Caki2 (cell line): ENCODE results near the gene BBOX1. TPM values are rescaled to one million over a fixed set of nuclear protein-coding genes. Genes with fewer than 3 reads are reported as not detected.
"Not testable (repeated sequence)": the region's sequence is repeated elsewhere in the genome, so short reads cannot be mapped to it uniquely, and the experiment has no call there.

Experiments used
- DNase-seq: peaks from one replicate; pipeline ENCODE4 v3.0.0-alpha.2; 2015; ENCODE audit warnings: low read depth
- in situ Hi-C: cut with HindIII; loops from 2 replicates; pipeline ENCODE4 v1.10.0; 2016; ENCODE audit warnings: low sequenced_read_pairs, low pct_unique_long_range_greater_than_20kb, mixed read lengths
- total RNA-seq: library from RNA; depleted of rRNA; stranded (reverse); fragments of >200 nt; shearing (Covaris generic); gene quantifications from 2 replicates; pipeline ENCODE4 v1.2.3, GENCODE V29; 2014; ENCODE audit warnings: low replicate concordance

The BBOX1 gene
- total RNA-seq, 1 experiment from 2014 or later = not detected

DNA sequence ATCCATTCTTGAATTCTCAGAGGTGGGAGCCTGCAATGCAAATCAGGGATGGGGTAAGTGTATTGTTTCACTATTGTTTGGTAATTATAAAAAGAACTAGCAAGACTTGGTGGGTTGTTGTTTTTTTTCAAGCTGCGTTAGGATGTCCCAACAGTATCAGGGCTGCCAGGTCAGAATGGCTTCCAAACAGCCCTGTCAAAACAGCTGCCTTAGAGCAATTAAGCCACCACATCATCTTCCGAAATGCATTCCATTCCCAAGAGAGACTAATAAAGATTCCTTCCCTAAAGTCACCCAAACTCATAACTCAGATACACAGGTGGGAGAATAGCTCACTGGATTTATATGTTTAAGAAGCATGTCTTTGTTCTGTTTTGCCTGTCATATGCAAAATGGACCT, 23.5 kb downstream of the BBOX1 start:
- no peak for DNase-seq
- in situ Hi-C loops = no loop called here

DNA sequence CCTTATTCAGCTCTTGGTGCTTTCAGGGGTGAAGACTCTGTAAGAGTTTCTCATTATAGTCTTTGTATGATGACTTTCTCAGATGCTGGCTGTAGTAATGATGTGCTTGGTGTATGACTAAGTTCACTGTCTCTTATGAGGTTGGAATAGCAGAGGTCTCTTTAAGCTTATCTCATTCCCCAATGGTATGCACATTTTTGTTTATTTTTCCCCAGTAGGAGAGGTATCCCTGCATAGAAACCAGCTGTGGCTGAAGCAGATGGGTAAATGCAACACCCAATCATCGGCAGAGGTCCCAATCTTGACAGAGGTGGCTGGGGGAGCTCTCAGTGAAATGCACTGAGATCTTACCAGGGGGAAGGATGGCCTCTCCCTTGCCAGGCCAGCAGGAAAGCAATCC, 34.6 kb downstream of the BBOX1 start:
- in situ Hi-C loops = no loop called here
- no peak for DNase-seq

- DNase-seq = no peak
- in situ Hi-C loops = no loop called here
Observed at GRCh38 chr11:27075655-27076054, 35.0 kb downstream of the BBOX1 start.

DNA sequence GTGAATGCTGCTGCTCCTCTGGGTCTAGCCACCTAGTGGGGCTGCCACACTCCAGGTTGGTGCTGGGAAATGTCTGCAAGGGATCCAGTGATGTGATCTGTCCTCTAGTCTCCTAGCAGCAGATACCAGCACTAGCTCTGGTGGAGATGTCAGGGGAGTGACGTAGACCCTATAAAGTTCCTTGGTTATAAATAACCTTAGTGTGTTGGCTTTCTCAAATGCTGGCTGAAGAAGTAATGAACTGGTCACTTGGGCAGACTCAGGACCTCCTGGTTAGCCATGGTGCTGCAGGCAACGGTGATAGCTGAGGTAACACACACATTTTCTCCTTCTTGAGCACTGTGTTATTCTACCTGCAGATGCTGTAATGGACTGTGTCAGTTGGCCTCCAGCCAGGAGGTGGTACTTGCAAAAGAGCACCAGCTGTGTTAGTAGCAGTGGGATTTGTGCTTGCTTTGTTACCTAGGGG, 35.5 kb downstream of the BBOX1 start:
- in situ Hi-C loops = no loop called here
- no peak for DNase-seq

- in situ Hi-C loops = no loop called here
- DNase-seq = no peak
Observed at GRCh38 chr11:27081056-27081455, 40.4 kb downstream of the BBOX1 start.

GRCh38 chr11:27083241-27083640, 42.6 kb downstream of the BBOX1 start:
- no peak for DNase-seq
- in situ Hi-C loops = no loop called here

DNA sequence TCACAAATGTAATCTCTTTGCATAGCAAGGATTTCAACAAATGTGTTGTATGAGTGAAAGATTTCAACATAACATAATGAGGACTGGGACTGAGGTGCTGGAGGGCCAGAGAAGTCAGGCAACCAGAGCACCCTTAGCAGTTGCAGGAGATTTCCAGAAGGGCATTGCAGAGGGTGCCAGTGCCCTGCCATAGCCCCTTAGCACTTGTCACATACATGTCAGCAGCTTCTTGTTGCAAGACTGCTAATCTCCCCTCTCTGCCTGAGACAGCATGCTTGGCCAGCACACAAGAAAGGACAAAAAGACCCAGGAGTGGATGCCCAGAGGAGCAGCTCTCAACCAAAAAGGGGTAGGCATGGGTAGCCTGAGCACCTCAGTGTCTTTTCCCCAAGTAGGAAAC, 43.2 kb downstream of the BBOX1 start:
- no peak for DNase-seq
- in situ Hi-C loops = no loop called here

DNA sequence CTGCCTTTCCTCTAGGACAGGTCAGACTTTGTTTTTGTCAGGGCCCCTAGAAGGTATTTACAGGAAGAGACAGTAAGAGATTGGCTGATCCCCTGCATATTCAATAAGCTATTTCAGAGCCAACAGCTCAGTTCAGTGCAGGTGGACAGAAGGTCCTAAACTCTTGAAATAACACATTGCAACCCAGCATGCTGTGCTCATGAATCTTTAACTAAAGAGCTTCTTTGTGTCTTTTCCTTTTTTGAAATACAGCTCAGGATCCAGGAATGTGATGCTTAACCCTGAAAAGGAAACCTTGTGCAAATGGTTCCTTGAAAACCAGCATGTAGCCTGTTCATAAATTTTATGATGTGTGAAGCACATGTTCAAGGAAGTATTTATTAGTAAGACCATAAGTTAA, 43.9 kb downstream of the BBOX1 start:
- in situ Hi-C loops = no loop called here
- no peak for DNase-seq

DNA sequence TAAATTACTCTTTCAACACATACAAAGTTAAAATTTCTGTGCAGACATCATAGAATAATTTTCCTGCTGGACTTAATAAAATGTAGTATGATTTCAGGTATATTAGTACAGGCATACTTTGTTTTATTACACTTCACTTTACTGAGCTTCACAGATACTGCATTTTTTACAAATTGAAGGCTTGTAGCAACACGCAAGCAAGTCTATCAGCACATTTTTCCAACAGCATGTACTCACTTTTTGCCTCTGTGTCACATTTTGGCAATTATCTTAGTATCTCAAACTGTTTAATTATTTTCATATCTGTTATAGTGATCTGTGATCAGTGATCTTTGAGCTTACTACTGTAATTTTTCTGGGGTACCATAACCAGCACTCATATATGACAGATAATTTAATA, 44.5 kb downstream of the BBOX1 start:
- DNase-seq = no peak
- in situ Hi-C loops = no loop called here

GRCh38 chr11:27085605-27086004, 45.0 kb downstream of the BBOX1 start:
- in situ Hi-C loops = no loop called here
- no peak for DNase-seq

- in situ Hi-C loops = no loop called here
- no peak for DNase-seq
Observed at GRCh38 chr11:27087432-27087831, 46.8 kb downstream of the BBOX1 start.

DNA sequence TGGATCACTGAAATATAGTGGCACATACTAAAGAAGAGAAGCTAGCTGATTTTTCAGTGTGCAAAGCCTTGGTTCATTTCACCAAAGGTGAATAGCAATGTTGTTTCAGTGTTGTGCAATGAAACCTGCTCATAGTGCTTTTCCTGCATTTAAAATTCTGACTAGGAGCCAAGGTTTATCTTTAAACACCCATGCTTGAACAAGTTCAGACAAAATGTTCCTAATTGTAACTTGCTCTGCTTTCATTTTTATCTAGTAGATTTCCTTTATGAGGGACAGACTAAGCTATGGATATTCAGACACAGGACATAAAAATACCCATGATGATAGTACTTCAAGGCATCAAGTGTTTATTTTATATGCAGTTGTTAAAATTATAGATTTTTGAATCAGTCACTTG, 47.7 kb downstream of the BBOX1 start:
- no peak for DNase-seq
- in situ Hi-C loops = no loop called here

DNA sequence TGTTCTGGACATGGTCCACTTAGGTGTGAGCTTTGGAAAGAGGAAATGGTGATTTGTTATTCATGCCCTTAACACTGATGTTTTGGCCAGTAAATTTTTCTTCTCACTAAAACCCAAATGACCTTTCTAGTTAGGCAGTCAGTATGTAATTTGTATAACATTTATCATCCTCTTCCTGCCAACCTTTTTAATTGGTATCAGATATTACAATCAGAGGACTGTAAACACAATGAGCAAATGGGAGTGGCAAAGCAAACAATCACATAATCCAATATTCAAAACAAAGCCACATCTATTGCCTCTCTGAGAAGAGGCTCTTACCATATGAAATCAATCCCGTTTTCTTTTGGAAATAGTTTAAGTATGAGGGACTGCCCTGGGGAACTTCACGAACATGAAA, 49.1 kb downstream of the BBOX1 start:
- in situ Hi-C loops = no loop called here
- no peak for DNase-seq

DNA sequence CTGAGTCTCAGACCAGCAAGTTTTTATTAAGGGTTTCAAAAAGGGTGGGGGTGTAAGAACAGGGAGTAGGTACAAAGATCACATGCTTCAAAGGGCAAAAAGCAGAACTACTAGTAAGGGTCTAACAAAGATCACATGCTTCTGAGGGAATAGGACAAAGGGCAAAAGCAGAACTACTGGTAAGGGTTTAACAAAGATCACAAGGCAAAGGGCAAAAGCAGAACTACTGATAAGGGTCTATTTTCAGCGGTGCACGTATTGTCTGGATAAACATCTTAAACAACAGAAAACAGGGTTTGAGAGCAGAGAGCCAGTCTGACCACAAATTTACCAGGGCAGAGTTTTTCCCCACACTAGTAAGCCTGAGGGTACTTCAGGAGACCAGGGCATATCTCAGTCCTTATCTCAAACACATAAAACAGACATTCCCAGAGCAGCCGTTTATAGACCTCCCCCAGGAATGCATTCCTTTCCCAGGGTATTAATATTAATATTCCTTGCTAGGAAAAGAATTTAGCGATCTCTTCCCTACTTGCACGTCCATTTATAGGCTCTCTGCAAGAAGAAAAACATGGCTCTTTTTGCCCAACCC, 49.8 kb downstream of the BBOX1 start:
- in situ Hi-C loops, DNase-seq: not testable (repeated sequence)

- no peak for DNase-seq
- in situ Hi-C loops = no loop called here
Observed at GRCh38 chr11:27094120-27094519, 53.5 kb downstream of the BBOX1 start.

DNA sequence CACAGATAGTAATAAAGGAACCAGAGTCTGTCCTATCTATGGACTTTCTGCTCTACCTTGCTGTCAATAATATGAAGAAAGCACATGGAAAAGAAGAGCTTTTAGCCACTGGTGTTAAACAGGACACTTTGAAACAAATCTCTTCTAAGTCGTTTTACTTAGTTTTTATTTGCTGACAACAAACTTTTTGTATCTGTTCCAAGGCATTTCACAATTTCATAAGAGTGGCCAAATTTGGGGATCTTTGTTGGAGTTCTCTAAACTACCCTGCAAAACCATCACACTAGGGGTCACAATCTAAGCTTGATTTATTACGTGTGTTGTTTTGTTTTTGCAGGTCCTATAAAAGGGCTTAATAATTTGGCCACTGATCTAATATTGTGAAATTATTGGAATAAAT, 54.4 kb downstream of the BBOX1 start:
- DNase-seq = no peak
- in situ Hi-C loops = no loop called here

GRCh38 chr11:27095887-27096286, 55.3 kb downstream of the BBOX1 start:
- DNase-seq = no peak
- in situ Hi-C loops = no loop called here

DNA sequence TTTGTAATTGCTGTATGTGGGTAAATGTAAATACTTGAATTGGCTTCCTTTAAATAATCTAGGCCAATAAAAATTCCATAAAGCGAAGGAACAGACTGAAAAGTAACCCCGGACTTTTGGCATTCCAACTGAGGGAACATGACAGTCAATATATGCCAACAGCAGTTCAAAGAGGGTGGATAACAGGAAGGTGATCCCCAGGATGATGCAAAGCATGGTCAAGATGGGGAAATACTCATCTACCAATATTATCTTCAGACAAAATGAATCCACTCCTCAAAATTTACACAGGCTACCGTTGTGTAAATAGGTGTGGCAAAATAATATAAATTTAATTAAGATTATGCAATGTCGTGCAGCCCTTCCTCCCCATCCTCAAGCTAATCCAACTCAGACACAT, 56.9 kb downstream of the BBOX1 start:
- DNase-seq = no peak
- in situ Hi-C loops = no loop called here

GRCh38 chr11:27100534-27100933, 59.9 kb downstream of the BBOX1 start:
- DNase-seq = no peak
- in situ Hi-C loops = no loop called here

- in situ Hi-C loops = no loop called here
- DNase-seq = no peak
Observed at GRCh38 chr11:27107548-27107947, 66.9 kb downstream of the BBOX1 start.

DNA sequence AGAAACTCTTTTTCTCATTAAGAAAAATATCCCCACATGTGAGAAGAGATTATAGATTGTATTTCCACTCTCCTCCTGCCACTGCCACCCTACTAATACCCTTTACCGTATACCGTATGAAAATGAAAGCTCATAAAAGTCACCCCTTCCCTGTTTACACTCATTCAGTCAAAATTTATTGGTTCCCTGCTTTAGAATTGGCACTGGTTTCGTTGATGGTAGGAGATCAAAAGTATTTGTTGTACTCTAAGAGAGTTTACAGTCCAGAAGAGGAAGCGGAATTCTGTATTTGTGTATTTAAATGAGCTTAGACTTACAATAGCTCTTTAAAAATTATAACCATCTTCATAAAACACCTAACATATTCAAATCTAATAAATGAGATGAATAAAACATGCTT, 68.2 kb downstream of the BBOX1 start:
- DNase-seq = no peak
- in situ Hi-C loops = no loop called here
